SK-N-MC (cell line): ENCODE results near the gene LAPTM5.

ENCODE experiments used
- DNase-seq: peaks from one replicate; pipeline ENCODE4 v3.0.0-alpha.2; 2011; ENCODE audit warnings: low read depth, low spot score
- H3K27ac ChIP-seq: fragments of 200-600 bp; sonication (generic); 2 replicates; pipeline ENCODE4 v1.5.1; 2016; ENCODE audit warnings: mixed run types
- H3K36me3 ChIP-seq: fragments of 200-600 bp; sonication (generic); 2 replicates; pipeline ENCODE4 v1.6.1; 2017; ENCODE audit warnings: antibody characterized with exemption, low read length, mixed read lengths; ENCODE audit not compliant: insufficient read depth
- H3K4me3 ChIP-seq: fragments of 200-600 bp; sonication (generic); 2 replicates; pipeline ENCODE4 v1.5.1; 2016
- H3K9ac ChIP-seq: fragments of 200-600 bp; sonication (generic); 2 replicates; pipeline ENCODE4 v1.8.0; 2017; ENCODE audit warnings: mixed run types, mixed read lengths; ENCODE audit not compliant: insufficient read length
- H3K9me3 ChIP-seq: fragments of 200-600 bp; sonication (generic); 2 replicates; pipeline ENCODE4 v1.6.1; 2017; ENCODE audit warnings: low read depth, mild to moderate bottlenecking, antibody characterized with exemption, low read length, moderate library complexity, mixed read lengths
- EZH2 ChIP-seq: fragments of 200-600 bp; sonication (generic); IDR thresholded peaks from one replicate; pipeline ENCODE4 v1.6.1; 2017; ENCODE audit warnings: antibody characterized with exemption
- FOXP2 ChIP-seq: optimal IDR thresholded peaks from 2 replicates; pipeline ENCODE3; 2011; ENCODE audit warnings: mild to moderate bottlenecking, moderate library complexity; ENCODE audit not compliant: insufficient read depth; ENCODE audit errors: extremely low read length, control extremely low read depth
- POLR2AphosphoS5 ChIP-seq: IDR thresholded peaks from 2 replicates; pipeline ENCODE4 v1.6.1; 2012; ENCODE audit warnings: mild to moderate bottlenecking, low read depth, low read length, borderline replicate concordance

Gene LAPTM5

GRCh38 chr1:30728340-30728739 is 29.2 kb downstream of the LAPTM5 start:
- no peak for DNase-seq
- H3K9me3 ChIP-seq, result no peaks in the 10 kb centered on the region
- no peak overlapping the region for H3K27ac ChIP-seq
- no peaks in the 10 kb centered on the region for H3K36me3 ChIP-seq
- no peak overlapping the region for H3K9ac ChIP-seq
- no peak for TF ChIP-seq EZH2
- TF ChIP-seq POLR2AphosphoS5, result no peak
- TF ChIP-seq FOXP2, result no peak
- no peak overlapping the region for H3K4me3 ChIP-seq

GRCh38 chr1:30727824-30728223 is 29.8 kb downstream of the LAPTM5 start:
- H3K27ac ChIP-seq, result no peak overlapping the region
- H3K9me3 ChIP-seq, result no peaks in the 10 kb centered on the region
- H3K36me3 ChIP-seq, result no peaks in the 10 kb centered on the region
- TF ChIP-seq POLR2AphosphoS5 (no peak), FOXP2 (no peak), EZH2 (no peak)
- no peak overlapping the region for H3K4me3 ChIP-seq
- DNase-seq, result no peak
- H3K9ac ChIP-seq, result no peak overlapping the region

- no peak overlapping the region for H3K9ac ChIP-seq
- H3K36me3 ChIP-seq, result no peaks in the 10 kb centered on the region
Observed at GRCh38 chr1:30726773-30727684, 30.5 kb downstream of the LAPTM5 start.

GRCh38 chr1:30726236-30726635 is 31.3 kb downstream of the LAPTM5 start:
- H3K9me3 ChIP-seq, result no peaks in the 10 kb centered on the region
- TF ChIP-seq FOXP2, result no peak
- TF ChIP-seq POLR2AphosphoS5, result no peak
- no peak for TF ChIP-seq EZH2
- no peak overlapping the region for H3K4me3 ChIP-seq
- DNase-seq, result no peak
- H3K27ac ChIP-seq, result no peak overlapping the region
- H3K36me3 ChIP-seq, result no peaks in the 10 kb centered on the region
- no peak overlapping the region for H3K9ac ChIP-seq

More at GRCh38 chr1:30726773-30727684, 30.5 kb downstream of the LAPTM5 start:
- Histone ChIP-seq H3K4me3 (no peak overlapping the region), H3K27ac (no peak overlapping the region), H3K9me3 (no peaks in the 10 kb centered on the region)
- TF ChIP-seq EZH2 (no peak), POLR2AphosphoS5 (no peak), FOXP2 (no peak)
- no peak for DNase-seq

- Histone ChIP-seq H3K9me3 (no peaks in the 10 kb centered on the region), H3K9ac (no peak overlapping the region), H3K4me3 (no peak overlapping the region), H3K27ac (no peak overlapping the region), H3K36me3 (no peaks in the 10 kb centered on the region)
- TF ChIP-seq EZH2, result no peak
- no peak for TF ChIP-seq FOXP2
- no peak for TF ChIP-seq POLR2AphosphoS5
- DNase-seq, result no peak
Observed at GRCh38 chr1:30725450-30726095, 32.0 kb downstream of the LAPTM5 start.

GRCh38 chr1:30724655-30725421 is 32.7 kb downstream of the LAPTM5 start:
- no peaks in the 10 kb centered on the region for H3K36me3 ChIP-seq
- TF ChIP-seq POLR2AphosphoS5 (no peak), FOXP2 (no peak), EZH2 (no peak)
- H3K9ac ChIP-seq, result no peak overlapping the region
- DNase-seq, result no peak
- no peak overlapping the region for H3K27ac ChIP-seq
- H3K9me3 ChIP-seq, result no peaks in the 10 kb centered on the region
- H3K4me3 ChIP-seq, result no peak overlapping the region

- H3K9ac ChIP-seq, result no peak overlapping the region
- TF ChIP-seq EZH2, result no peak
- TF ChIP-seq POLR2AphosphoS5, result no peak
- TF ChIP-seq FOXP2, result no peak
Observed at GRCh38 chr1:30724175-30724574, 33.4 kb downstream of the LAPTM5 start.

GRCh38 chr1:30723331-30723755 is 34.2 kb downstream of the LAPTM5 start, which contains the start of gene MATN1:
TSS of gene MATN1 (minus strand) at chr1:30723585. CDS start at chr1:30723551, 34 bp downstream.
- H3K4me3 ChIP-seq, result no peak within 1 kb of the TSS
- no peak within 1 kb of the TSS for H3K27ac ChIP-seq
- DNase-seq, result no peak
- H3K36me3 ChIP-seq, result no peaks in the 10 kb centered on the region
- no peak within 1 kb of the TSS for H3K9ac ChIP-seq
- H3K9me3 ChIP-seq, result no peaks in the 10 kb centered on the region
- TF ChIP-seq POLR2AphosphoS5 (no peak), EZH2 (no peak)

More at GRCh38 chr1:30724175-30724574, 33.4 kb downstream of the LAPTM5 start:
- H3K27ac ChIP-seq, result no peak overlapping the region
- no peaks in the 10 kb centered on the region for H3K36me3 ChIP-seq
- no peak overlapping the region for H3K4me3 ChIP-seq
- H3K9me3 ChIP-seq, result no peaks in the 10 kb centered on the region
- DNase-seq, result no peak
